ENCODE measurements around the gene NEUROD6. TPM values are rescaled to one million over a fixed set of nuclear protein-coding genes. Genes with fewer than 3 reads are reported as not detected.

NEUROD6 gene
- total RNA-seq, result not detected

DNA sequence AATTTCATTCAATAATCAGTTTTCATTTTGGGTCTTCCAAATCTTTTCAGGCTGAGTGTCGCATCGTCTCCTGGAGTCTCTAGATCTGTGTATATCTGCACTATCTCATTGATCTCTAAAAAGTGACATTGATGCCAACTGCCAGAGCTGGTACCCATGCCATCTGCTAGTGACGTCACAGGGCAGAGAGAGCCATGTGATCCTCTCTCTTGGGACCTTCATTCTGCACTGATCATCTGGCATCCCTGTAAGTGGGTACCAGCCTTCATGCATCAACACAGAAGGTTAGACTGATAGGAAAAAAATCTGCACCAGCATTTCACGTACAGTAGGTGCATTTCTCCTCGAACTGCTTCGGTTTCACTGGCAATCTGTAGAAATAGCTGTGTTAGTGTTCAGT is at the start of gene NEUROD6:
TSS of gene NEUROD6 (minus strand) at position 124 of the 400 bp plus-strand sequence. CDS start 1,458 bp downstream, outside the sequence.
- DNase-seq (ENCODE audit: low spot score), result no peak
- ATAC-seq (ENCODE audit: low FRiP score), result no peak
- TF ChIP-seq, protein P1, sequence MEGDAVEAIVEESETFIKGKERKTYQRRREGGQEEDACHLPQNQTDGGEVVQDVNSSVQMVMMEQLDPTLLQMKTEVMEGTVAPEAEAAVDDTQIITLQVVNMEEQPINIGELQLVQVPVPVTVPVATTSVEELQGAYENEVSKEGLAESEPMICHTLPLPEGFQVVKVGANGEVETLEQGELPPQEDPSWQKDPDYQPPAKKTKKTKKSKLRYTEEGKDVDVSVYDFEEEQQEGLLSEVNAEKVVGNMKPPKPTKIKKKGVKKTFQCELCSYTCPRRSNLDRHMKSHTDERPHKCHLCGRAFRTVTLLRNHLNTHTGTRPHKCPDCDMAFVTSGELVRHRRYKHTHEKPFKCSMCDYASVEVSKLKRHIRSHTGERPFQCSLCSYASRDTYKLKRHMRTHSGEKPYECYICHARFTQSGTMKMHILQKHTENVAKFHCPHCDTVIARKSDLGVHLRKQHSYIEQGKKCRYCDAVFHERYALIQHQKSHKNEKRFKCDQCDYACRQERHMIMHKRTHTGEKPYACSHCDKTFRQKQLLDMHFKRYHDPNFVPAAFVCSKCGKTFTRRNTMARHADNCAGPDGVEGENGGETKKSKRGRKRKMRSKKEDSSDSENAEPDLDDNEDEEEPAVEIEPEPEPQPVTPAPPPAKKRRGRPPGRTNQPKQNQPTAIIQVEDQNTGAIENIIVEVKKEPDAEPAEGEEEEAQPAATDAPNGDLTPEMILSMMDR (IDR thresholded peaks at IDR 0.05), result no peak

DNA sequence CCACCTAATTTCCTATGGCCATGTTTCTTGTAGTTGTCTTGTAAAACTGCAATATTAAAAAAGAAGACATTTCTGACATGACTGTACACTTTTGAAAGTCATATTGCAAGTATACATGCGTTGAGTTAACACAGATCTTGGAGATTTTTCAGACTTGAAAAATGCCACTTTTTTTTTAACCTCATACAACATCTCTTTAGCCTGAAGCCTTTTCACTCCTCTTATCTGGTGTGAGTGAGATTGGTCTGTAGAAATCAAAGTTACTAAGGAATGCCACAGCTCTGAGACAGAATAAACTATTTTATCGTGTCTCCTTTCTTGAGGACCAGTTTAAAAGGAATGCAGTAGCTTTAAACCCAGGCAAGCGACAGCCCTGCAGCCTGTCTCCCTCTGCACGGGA is 43.9 kb upstream of the NEUROD6 start:
- ATAC-seq (ENCODE audit: low FRiP score), result no peak
- TF ChIP-seq, protein P1 (IDR thresholded peaks at IDR 0.05), result no peak

DNA sequence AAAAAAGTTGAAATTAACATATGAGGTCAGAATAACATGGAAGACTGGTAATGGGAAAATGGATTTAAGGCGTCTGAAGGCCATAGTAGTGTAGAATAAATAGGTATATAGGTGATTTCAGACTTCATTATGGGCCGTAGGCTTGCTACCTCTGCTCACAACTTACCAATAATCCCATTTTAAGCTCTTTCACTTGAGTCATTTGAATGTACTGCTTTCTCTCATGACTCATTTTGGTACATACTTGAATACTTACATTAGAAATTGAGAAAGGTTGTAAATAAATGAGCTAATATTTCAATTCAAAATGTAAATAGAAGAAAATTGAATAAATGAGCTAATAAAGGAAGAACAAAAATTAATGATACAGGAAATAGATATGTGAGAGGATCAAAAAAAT is 42.2 kb upstream of the NEUROD6 start:
- no peak for ATAC-seq (ENCODE audit: low FRiP score)
- no peak for DNase-seq (ENCODE audit: low spot score)
- TF ChIP-seq, protein P1 (IDR thresholded peaks at IDR 0.05), result no peak

More for the DNA sequence above, 43.9 kb upstream of the NEUROD6 start:
- DNase-seq (ENCODE audit: low spot score), result no peak

DNA sequence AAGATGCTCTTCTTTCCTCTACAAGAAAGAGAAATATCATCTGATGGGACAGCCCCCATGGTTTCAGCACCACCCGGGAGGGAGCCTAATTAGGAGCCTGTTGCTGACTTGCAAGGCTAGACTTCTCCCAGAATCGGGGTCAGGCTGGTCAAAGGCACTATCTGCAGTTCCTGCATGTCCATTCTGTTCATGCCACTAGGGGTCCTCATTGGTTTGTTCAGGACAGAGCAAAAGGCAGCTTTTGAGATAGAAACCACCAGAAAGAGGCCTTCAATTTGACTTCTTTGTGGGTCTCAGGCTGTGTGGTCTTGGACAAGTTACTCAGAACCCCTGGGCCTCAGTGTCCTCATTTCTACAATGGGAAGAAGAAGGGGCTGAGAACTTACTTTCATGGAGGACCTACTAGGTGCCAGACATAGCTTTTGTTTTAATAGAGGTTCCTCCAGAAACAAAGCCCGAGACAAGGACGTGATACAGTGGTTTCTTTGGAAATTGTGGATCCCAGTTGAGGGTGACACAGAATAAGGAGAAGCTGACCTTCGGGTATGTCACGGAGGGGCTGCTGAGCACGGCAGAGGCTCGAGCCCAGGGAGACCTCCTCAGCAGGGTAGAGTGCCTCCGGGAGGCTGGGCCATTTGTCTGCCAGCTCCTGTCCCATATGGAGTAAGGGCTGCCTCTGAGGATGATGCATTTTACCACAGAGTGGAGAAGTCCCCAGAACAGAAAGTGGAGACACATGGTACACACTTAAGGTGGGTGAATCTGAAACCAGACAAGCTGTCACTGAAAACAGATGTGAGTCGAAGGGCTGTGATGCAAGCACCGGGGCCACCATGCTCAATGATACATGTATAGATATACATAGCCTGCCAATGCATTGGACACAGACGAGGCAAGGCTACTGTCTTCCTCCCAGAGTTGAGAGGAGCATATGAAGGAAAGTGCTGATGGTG is 33.1 kb upstream of the NEUROD6 start:
- DNase-seq (ENCODE audit: low spot score), result no peak
- TF ChIP-seq, protein P1 (IDR thresholded peaks at IDR 0.05), result no peak
- no peak for ATAC-seq (ENCODE audit: low FRiP score)

DNA sequence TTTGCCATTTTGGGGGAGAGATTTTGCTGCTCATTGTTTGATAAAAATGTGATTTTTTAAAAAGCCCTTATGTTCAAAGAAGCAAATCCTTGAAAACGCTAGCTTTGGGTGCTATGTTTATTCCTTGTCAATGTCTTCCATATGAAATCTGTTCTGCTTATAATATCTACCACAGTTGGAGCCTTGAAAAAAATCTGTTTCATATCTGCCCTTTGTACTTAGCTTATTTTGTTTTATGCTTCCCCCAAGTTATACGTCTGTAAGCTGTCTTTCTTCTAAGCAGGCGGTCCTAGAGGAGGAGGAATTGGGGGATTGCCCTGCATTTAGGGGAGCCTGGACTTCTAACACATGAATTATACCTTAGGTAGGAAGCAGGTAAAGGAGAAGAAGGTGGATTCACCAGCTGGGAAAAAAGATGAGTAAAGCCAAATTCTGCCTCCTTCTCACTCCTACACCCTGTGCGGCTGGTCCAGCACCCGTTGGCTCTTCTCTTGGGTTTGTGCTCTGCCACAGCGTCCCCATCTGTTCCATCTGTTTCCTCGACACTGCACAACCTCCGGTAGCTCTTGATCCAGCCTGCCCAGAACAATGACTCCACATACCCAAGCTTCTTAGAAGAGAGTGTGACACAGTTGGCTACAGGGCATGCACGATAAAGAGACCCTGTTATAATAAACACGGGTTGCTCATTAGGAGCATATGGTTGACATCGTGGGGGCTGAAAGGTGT is 31.9 kb upstream of the NEUROD6 start:
- TF ChIP-seq, protein P1 (IDR thresholded peaks at IDR 0.05), result no peak
- no peak for DNase-seq (ENCODE audit: low spot score)
- ATAC-seq (ENCODE audit: low FRiP score), result no peak

DNA sequence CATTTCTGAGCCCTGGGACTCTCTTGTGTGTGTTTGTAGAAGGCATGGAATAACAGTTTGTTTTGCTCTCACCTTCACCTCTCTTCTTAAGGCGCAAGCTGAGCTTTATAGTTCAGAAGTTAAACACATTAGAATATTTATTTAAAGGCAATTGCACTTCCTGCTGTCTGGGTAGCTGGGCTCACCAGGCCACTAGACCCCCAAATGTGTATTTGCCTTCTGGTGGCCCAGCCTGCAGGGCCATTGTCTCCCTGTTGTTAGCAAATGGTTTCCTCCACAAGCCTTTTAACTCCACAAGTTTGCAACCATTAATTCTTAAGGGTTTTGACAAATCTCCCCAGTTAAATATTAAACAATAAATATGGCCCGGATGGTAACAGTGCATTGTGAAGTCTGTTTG is 31.1 kb upstream of the NEUROD6 start:
- TF ChIP-seq, protein P1 (IDR thresholded peaks at IDR 0.05), result no peak
- no peak for ATAC-seq (ENCODE audit: low FRiP score)
- DNase-seq (ENCODE audit: low spot score), result no peak
